NCI-H345 treated with DMSO at 0.1 percent for 48 hours (cell line): ENCODE measurements around the gene ARHGEF7.
"Not testable (repeated sequence)": the region's sequence is repeated elsewhere in the genome, so short reads cannot be mapped to it uniquely, and the experiment has no call there.

Experiments used
- DNase-seq: peaks from one replicate; lab custom pipeline; 2025; ENCODE audit not compliant: unreplicated experiment; lab: John Stamatoyannopoulos, UW

ARHGEF7 gene

DNA sequence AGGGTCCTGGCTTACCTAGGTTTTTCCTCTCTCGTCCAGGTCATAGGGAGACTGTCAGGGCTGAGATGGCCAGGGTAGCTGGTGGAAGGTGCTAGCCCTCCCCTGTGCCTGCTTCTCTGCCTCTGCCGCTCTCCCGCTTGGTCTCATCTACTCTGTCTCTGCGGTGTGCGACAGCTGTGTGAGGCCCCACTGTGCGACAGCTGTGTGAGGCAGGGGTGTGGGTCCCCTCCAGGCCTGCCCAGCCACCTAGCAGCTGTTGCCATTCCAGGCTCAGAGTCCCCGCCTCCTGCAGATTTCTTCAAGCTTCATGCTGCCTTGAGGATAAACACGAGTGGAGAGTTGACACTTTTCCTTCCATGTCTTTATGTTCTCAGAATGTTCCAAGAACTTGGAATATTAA lies 53.0 kb downstream of the ARHGEF7 start:
- DNase-seq = no peak

DNA sequence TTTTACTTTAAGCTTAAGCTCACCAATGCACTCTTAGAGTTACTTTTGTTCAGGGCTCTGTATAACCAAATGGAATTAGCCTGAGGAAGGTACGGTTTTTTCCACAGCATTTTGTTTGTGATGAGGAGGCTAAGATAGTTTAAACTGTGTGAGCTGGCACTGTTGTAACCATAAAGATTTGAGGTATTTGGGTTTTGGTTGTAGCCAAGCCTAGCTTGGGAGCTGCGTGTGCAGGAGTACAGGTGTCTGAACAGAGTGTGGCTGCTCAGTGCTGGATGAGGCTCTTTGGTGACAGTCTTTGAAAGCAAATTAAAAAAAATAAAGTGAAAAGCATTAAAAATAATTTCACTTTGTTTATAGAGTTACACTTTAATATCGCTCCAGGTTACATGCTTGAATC lies 56.0 kb downstream of the ARHGEF7 start:
- no peak for DNase-seq

DNA sequence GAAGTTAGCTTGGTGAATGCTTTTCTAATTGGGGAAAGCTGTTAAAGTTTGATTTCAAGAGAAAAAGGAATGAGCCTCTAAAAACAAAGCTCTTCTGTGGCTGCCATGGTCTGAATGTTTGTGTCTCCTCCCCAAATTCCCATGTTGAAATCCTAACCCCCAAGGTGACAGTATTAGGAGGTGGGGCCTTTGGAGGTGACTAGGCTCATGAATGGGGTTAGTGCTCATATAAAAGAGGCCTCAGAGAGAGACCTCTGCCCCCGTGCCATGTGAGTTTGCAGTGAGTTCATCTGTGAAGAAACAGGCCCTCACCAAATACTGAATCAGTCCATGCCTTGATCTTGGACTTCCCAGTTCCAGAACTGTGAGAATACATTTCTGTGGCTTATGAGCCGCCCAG lies 56.5 kb downstream of the ARHGEF7 start:
- no peak for DNase-seq

DNA sequence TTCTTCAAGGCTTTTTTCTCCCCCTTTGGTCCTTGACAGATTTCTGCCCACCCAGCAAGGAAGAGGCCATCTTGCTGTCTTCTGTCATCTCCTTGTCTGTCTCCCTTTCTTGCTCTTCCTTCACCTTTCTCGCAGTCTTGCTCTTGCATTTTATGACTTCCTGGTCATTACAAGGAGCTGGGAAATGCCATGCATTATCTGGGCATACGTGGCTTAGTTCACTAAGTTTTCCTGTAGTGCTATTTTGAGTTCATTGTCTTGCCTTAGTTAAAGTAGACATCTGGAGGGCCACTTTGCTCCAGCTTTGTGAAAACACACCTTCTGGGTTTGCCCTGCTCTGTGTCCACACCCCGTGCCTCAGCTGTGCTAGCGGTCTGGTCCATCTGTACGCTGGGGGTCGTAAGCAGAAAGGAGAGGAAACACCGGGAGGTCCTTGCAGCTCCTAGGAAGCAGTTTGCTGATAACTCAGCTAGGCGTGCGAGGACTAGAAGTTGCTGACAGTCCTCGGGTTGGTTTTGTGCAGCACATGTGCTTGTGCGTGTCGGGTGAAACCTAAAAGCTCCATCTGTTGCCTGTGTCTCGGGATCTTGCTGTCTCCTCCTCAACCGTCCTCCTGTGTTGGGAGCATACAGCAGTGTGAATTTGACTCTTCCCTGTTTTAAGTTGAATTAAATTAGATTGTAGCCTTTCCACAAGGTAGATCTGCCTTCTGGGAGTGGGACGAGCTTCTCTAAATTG lies 59.4 kb downstream of the ARHGEF7 start:
- no peak for DNase-seq

DNA sequence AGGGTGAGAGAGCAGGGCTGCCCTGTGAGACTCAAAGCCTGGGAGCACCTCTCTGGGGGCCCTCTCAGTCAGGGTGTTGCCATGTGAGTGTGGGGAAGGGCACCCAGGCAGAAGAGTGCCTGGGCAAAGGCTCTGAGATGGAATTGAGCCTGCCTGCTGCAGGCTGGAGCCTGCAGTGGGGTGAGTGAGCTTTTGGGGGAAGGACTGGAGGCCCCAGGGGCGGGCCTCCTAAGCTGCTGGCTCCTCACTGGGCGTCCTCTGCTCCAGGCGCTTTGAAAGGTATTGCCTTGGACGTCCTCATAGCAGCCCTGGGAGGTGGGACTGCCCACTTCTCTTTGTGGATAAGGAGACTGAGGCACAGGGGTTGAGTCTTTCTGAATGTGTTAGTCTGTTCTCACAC lies 60.3 kb downstream of the ARHGEF7 start:
- no peak for DNase-seq

DNA sequence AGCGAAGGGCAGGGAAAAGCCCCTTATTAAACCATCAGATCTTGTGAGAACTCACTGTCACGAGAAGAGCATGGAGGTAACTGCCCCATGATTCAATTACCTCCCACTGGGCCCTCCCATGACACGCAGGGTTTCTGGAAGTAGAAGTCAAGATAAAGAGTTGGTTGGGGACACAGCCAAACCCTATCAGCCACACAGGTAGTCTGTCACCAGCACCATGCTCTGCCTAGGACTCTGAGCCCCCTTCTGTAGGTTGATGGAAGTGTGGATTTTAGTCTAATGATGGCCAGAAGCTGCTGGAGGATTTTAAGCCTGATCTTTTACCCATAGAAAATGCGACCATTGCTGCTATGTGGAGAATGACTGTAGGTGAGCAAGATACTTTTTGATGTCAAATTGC lies 60.8 kb downstream of the ARHGEF7 start:
- DNase-seq = no peak

DNA sequence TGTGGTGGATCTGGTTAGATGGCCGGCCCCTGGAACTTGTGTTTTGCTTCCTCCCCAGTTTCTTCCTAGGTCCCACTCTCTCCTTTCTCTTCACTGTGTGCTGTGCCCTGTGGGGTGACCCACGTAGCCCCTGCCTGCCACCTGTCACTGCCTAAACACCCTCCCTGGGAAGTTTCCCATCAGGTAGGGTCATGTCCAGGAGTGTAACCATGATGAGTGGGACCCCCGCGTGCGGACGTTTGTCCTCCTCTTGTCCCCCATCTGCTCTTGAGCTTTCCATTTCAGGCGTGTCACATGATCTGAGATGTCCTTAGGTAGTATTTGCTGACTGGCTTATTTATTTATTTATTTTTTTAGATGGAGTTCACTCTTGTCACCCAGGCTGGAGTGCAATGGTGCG lies 61.3 kb downstream of the ARHGEF7 start:
- DNase-seq = no peak

DNA sequence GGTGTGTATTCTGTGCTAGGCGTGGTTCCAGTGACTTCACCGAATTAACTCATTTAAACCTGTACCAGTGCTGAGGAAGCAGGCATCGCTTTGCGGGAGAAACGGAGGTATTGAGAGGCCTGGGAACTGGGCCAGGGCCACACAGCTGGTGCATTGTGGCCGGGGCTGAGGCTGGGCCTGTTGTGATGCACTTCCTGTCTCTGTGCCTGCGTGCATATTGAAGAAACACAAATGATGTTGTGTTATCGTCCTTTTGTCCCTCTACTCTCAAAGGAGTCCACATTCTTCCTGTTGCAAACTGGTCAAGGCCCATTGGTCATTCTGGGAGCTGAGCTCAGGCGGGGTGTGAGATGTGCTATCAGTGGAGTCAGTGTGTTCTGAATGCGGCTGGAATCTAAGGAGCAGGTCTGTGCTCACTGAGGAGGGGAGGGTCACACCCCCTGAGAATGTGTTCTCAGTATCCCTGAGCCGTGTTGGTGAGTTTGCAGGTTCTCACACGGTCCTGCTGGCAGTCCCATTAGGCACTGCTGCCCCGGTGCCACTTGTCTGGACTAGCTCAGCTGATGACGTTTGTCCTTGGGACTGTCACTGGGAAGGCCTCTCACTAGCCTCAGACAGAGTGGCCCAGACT lies 62.1 kb downstream of the ARHGEF7 start:
- no peak for DNase-seq

DNA sequence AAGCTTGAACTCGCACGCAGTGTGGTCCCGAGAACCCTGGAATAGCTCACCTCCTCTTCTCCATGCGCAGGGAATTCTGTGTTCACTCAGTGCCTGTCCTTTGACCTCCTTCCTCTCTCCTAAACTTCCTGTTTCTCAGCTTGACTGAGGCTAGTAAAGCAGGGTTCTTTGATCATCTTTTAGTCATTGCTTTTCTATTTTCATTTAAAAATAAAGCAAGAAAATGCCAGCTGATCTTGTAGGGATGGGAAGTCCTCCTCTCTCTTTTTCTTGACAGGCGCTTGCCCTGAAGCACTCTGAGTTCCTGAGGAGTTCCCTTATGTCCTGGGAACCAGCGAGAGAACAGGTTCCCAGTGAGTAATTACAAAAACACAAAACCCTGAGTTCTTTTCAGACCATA lies 62.8 kb downstream of the ARHGEF7 start:
- no peak for DNase-seq

DNA sequence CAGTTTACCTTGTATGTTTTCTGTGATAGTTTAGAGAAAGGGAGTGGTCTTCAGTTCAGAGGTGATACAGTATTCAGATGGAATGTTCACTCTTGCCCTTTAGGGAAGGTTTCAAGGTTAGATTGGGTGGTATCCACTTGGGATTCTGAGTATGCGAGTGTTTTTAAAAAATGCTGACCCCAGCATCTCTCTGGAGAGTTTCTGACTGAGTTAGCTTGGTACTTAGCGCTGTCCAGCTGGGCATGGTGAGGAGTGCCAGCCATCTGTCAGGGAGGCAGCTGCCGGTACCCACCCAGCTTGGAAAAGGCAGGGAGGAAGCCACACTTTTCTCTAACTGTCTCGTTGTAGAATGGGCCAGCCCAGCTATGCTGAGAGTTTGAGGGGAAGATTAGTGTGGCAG lies 63.3 kb downstream of the ARHGEF7 start:
- DNase-seq = no peak

DNA sequence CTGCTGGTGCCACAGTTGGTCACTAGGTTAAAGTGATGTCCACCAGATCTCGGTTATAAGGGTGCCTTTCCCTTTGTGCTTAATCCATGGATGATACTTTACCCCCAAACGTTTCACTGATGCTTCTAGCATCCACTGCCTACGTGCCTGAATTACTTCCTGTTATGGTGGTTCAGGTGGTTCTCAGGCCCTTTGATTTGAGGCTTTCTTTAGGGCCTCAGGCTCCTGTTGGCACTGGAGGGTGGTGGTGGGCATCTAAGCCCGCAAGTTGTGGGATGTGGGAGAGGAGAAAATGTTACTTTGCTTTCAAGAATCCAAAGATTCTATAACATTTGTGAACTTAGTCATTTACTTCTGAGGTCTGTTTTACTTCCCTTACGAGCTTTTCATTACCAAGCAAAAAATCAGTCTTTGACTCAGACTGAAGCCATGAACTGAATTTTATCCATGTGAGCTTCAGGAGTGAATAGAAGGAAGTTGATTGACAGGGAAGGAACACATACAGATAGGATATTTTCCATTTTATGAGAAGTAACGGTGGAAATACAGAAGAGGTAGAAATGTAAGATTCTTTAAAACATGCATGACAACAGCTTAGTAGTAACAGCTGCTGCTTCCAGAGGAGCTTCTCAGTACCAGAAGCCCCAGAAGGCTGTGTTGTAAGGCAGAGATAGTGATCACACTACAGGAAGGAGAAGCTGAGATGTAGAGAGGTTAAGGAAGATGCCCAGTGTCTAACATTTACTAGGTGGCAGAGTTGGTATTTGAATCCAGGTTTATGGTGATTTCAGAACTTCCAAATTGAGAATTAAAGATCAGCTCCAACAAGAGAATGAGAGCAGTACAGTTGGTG lies 65.0 kb downstream of the ARHGEF7 start:
- no peak for DNase-seq

DNA sequence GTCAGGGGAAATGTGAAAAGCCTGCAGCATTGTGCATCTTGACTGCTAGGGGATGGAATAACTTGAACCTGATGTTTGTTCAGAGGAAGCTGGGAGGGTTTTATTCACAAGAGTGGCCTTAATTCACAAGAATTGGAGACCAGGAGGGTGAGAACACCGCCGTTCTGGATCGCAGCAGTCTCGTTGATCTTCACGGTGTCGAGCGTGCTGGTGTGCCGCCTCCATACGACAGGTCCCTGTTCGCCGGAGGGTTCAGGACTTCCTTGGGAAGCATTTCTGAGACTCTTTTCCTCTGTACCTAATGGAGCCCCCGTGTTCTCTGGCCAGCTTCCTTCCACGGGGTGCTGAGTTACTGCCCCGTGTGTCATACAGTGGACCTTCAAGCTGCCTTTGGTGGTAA lies 66.9 kb downstream of the ARHGEF7 start:
- no peak for DNase-seq

DNA sequence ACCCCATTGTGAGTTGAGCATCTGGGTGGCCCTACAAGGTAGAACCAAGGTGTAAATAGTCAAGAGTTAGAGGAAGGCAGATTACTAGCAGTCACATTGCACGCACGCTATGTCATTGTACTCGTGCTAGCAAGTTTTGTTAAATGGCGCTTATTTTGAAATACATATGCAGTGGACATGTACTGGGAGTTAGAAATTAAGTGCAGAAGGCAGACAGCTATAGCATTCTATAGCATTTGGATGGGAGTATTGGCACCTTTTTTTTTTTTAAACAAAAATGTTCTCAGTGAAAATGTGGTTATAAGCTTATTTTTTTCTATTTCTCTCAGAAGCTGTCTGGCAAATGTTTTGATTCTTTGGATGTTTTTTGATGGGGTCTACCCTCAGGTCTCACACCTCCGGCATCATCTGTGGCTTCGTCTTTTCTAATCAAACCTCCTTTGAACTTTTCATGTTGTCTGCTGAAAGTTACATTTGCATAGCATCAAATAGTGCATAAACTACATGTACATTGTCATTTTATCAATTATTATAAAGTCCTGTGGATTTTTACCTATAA lies 68.1 kb downstream of the ARHGEF7 start:
- no peak for DNase-seq

DNA sequence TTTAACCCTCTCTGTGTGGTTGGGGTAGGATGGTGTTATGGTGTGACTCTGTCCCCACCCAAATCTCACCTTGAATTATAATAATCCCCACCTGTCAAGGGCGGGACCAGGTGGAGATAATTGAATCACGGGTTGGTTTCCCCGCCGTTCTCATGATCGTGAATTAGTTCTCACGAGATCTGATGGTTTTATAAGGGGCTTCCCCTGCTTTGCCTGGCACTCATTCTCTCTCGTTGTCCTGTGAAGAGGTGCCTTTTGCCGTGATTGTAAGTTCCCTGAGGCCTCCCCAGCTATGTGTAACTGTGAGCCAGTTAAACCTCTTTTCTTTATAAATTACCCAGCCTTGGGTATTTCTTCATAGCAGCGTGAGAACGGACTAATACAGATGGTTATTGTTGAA lies 68.8 kb downstream of the ARHGEF7 start:
- no peak for DNase-seq

DNA sequence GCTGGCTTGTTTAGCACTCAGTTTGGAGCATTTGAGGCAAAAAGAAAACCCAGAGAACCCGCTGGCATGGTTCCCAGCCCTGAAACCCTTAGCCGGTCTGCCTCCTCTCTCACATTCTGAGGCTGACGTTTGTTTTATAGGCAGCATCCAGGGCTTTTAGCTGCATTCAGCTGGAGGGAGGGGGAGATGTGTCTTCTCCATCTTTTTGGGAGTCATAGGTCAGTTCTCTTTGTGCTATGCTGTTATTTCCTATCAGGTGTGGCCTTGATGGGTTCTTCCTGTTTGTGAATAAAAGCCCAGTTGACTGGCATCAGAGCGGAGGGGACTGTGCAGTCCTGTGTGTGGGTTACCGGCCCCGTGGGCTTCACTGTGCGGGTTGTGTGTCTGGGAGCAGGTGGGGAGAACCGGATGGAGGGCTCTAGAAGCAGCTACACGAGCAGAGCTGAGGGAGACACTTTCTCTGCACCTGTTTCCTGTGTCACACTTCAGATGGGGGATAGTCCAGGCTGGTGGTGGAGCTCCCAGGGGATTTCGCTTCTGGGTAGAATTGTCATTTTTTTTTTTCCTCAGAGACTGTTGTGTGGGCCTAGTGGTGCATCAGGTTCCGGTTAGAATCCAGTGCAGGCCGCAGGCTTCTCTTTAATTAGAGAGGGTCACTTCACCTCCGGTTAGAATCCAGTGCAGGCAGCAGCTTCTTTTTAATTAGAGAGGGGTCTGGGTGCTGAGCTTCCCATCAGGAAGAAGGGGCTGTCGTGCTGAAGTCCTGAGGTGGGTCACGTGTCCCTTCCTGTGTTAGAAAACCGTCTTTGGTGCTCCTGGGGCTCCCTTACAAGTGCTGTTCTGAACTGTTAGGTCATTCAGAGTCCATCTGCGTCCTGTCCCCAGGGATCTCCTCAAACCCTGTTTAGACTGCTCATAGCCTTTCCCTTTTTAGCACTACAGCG lies 69.6 kb downstream of the ARHGEF7 start:
- no peak for DNase-seq

DNA sequence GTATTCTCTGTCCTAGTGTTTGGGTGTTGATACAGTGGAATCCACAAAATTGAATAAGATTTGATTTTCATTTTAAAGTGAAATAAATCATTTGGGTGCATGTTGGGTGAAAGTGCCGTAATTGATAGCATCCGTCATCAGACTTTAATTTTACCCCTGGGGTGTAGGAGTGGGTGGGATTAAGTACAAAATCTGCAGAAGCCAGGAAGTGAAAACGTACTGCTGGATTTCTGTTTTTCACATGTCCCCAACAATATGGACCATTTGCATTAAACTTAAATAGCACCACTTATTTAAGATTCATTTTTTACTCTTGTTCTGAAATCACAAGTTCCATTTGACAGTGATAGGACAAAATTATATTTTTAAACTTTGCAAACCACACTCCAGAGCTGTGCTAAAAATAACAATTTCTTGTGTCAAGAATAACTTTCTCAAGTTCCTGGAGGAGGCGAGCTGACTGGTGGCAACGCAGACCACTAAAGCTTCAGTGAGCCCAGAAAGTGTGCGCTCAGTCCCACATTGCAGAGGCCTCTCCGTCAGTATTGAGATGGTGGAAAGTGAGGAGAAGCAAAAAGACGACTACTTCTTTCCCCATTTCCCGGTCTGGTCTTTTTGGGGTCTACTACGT lies 71.3 kb downstream of the ARHGEF7 start:
- no peak for DNase-seq

DNA sequence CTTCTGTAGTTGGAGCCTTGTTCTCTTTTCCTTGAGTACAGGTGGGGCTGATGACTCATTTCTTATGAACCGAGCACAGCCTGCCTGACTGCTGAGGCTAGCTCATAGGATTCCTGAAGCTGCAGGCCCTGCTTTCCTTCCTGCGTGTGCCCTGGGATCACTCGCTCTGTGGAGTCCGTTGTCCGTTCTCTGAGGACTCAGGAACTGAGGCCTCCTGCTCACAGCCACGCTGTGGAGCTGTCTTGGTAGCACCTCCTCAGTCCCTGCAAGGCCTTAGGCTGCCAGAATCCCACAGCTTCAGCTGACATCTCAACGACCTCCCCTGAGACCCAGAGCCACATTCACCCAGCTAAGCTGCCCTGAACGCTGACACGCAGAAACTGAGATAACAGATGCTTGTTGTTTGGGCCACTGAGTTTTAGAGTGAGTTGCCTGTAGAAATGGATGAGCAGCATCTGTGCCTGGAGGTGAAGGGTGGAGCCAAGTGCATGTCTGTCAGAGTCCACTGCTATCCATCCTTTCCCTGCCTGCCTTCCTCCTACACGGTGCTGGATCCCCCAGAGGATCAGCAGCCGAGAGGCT lies 72.9 kb downstream of the ARHGEF7 start:
- no peak for DNase-seq

DNA sequence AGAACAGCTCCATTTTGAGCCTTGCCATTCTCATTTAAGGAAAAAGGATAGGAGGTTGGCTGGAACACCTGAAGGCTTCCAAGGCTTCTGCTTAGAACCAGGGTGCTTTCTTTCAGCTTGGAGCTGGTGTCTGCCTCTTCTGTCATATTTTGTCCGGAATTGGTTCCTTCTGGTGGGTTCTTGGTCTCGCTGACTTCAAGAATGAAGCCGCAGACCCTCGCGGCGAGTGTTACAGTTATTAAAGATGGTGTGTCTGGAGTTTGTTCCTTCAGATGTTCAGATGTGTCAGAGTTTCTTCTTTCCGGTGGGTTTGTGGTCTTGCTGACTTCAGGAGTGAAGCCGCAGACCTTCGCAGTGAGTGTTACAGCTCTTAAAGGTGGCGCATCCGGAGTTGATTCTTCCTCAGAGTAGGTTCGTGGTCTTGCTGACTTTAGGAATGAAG lies 74.0 kb downstream of the ARHGEF7 start:
- not testable (repeated sequence) for DNase-seq

DNA sequence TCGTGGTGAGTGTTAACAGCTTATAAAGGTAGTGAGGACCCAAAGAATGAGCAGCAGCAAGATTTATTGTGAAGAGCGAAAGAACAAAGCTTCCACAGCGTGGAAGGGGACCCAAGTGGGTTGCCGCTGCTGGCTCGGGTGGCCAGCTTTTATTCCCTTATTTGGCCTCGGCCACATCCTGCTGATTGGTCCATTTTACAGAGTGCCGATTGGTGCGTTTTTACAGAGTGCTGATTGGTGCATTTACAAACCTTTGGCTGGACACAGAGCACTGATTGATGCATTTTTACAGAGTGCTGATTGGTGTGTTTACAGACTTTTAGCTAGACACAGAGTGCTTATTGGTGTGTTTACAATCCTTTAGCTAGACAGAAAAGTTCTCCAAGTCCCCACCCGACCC lies 74.4 kb downstream of the ARHGEF7 start:
- not testable (repeated sequence) for DNase-seq

DNA sequence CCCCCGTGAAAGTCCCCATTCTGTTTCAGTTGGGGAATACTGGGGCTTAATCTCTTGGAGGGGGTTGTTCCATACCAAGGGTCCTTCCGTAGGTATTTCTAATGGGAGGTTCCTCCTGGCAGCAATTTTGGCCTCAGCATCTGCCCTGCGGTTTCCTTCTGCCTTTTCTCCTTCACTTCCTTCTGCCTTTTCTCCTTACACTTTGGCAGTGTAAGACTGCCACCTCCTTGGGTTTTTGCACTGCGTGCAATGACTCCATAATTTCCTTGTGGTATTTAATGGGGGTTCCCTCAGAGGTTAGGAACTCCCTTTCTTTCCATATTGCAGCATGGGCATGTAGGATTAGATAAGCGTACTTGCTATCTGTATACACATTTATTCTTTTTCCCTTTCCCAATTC lies 78.1 kb downstream of the ARHGEF7 start:
- not testable (repeated sequence) for DNase-seq
